HL-60 (cell line): Measurements from ENCODE around the gene GLRA1.

Experiments
- CTCF ChIP-seq: IDR thresholded peaks from one replicate; pipeline ENCODE4 v1.5.1; 2011; ENCODE audit warnings: low read length, control low read depth, inconsistent platforms; ENCODE audit not compliant: insufficient read depth
- GABPA ChIP-seq: IDR thresholded peaks from 2 replicates; pipeline ENCODE4 v1.6.1; 2012; ENCODE audit warnings: low read depth
- POLR2AphosphoS5 ChIP-seq: IDR thresholded peaks from 2 replicates; pipeline ENCODE4 v1.6.1; 2012; ENCODE audit warnings: low read depth
- TF ChIP-seq, protein P1 (sequence below): IDR thresholded peaks from 2 replicates; pipeline ENCODE4 v1.6.1; 2012; ENCODE audit warnings: low read depth; ENCODE audit not compliant: insufficient replicate concordance

- TF ChIP-seq CTCF (no peak), POLR2AphosphoS5 (no peak), GABPA (no peak)
- TF ChIP-seq, protein P1, sequence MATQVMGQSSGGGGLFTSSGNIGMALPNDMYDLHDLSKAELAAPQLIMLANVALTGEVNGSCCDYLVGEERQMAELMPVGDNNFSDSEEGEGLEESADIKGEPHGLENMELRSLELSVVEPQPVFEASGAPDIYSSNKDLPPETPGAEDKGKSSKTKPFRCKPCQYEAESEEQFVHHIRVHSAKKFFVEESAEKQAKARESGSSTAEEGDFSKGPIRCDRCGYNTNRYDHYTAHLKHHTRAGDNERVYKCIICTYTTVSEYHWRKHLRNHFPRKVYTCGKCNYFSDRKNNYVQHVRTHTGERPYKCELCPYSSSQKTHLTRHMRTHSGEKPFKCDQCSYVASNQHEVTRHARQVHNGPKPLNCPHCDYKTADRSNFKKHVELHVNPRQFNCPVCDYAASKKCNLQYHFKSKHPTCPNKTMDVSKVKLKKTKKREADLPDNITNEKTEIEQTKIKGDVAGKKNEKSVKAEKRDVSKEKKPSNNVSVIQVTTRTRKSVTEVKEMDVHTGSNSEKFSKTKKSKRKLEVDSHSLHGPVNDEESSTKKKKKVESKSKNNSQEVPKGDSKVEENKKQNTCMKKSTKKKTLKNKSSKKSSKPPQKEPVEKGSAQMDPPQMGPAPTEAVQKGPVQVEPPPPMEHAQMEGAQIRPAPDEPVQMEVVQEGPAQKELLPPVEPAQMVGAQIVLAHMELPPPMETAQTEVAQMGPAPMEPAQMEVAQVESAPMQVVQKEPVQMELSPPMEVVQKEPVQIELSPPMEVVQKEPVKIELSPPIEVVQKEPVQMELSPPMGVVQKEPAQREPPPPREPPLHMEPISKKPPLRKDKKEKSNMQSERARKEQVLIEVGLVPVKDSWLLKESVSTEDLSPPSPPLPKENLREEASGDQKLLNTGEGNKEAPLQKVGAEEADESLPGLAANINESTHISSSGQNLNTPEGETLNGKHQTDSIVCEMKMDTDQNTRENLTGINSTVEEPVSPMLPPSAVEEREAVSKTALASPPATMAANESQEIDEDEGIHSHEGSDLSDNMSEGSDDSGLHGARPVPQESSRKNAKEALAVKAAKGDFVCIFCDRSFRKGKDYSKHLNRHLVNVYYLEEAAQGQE: no peak
Observed at GRCh38 chr5:151810449-151810848, 114.2 kb downstream of the GLRA1 start.
